Activated CD4-positive, alpha-beta T cell treated with anti-CD3 and anti-CD28 coated beads, Interleukin-2, Interleukin-4, amounts not matched to agents 100 ng/mL and 50 ng/mL, durations not matched to agents 16 hours and 8 hours (primary cell): ENCODE measurements around the gene BRCA1.
"Not testable (repeated sequence)": the region's sequence is repeated elsewhere in the genome, so short reads cannot be mapped to it uniquely, and the experiment has no call there.

ENCODE experiments used
- DNase-seq: peaks from one replicate; pipeline ENCODE4 v3.0.0-alpha.2; 2020; ENCODE audit warnings: low spot score

BRCA1 gene

GRCh38 chr17:43069368-43069898 is 55.7 kb downstream of the BRCA1 start:
- DNase-seq: no peak

- DNase-seq: no peak
These were observed 56.4 kb downstream of the BRCA1 start for GRCh38 chr17:43068570-43069367.

GRCh38 chr17:43062984-43063638 is 62.1 kb downstream of the BRCA1 start:
- DNase-seq: no peak

GRCh38 chr17:43056051-43056450 is 69.1 kb downstream of the BRCA1 start:
- DNase-seq: no peak

GRCh38 chr17:43053008-43053407 is 72.2 kb downstream of the BRCA1 start:
- not testable (repeated sequence) for DNase-seq

GRCh38 chr17:43051969-43052368 is 73.2 kb downstream of the BRCA1 start:
- DNase-seq: no peak

GRCh38 chr17:43044024-43044423 is 81.1 kb downstream of the BRCA1 start:
- DNase-seq: no peak

- DNase-seq: no peak
These were observed 81.9 kb downstream of the BRCA1 start for GRCh38 chr17:43043307-43043706.

- DNase-seq: no peak
These were observed 83.0 kb downstream of the BRCA1 start for GRCh38 chr17:43042025-43042628.

- no peak for DNase-seq
These were observed 84.5 kb downstream of the BRCA1 start for GRCh38 chr17:43040655-43041054.

- no peak for DNase-seq
These were observed 85.5 kb downstream of the BRCA1 start for GRCh38 chr17:43039646-43040045.

GRCh38 chr17:43034894-43035293 is 90.3 kb downstream of the BRCA1 start:
- DNase-seq: no peak

GRCh38 chr17:43033948-43034881 is 90.9 kb downstream of the BRCA1 start:
- no peak for DNase-seq

- DNase-seq: no peak
These were observed 93.5 kb downstream of the BRCA1 start for GRCh38 chr17:43031666-43032065.

- no peak for DNase-seq
These were observed 94.9 kb downstream of the BRCA1 start for GRCh38 chr17:43030137-43030767.

- DNase-seq: no peak
These were observed 96.8 kb downstream of the BRCA1 start for GRCh38 chr17:43028221-43028861.

GRCh38 chr17:43027091-43028032 is 97.8 kb downstream of the BRCA1 start:
- DNase-seq: no peak

- no peak for DNase-seq
These were observed 98.6 kb downstream of the BRCA1 start for GRCh38 chr17:43026595-43026994.

- no peak for DNase-seq
These were observed 99.2 kb downstream of the BRCA1 start for GRCh38 chr17:43025766-43026537.
